HG02571 (cell line): ENCODE measurements around the gene NCKAP5.

Source experiments
- ATAC-seq: cut with Tn5 transposase; IDR thresholded peaks from one replicate; pipeline ENCODE4 v1.9.1; 2021; ENCODE audit warnings: mild to moderate bottlenecking, moderate library complexity; ENCODE audit not compliant: unreplicated experiment

The NCKAP5 gene

DNA sequence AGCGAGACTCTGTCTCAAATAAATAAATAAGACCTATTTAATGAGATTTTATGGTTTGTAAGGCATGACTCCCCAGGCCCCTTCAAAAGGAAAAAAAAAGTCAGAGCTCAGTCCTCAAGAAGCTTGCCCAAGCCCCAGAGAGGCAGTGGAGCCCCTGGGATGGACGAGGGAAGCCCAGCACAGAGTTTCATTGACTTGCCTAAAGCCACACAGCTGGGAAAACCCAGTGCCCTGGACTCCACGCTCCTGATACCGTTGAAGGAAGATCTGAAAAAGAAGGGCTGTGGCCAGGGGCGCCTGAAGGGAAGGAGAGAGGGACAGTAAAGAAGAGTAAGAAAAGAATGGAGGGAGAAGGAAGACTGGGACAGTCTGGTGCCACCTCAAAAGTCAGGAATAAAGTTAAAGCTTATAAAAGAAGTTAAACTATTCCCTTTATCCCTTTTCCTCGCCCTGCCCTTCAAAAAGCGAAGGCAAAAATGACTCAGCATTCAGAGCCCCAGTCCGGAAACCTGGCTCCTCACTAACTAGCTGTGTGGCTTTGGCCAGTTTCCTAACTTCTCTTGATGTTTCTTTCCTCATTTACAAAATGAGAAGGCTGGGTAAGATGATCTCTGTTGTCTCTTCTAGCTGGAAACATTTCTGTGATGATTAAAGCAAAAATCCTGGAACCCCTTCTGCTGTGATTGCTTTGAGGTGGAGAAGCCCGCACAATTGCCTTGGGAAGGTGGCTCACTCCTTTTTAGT lies 945.0 kb downstream of the NCKAP5 start:
- no peak for ATAC-seq
